H1 (cell line): ENCODE data around the gene GALNT17. TPM values are rescaled to one million over a fixed set of nuclear protein-coding genes. Genes with fewer than 3 reads are reported as not detected.

Experiments used
- CTCF ChIA-PET: fragments of 300-600 bp; sonication (Branson Sonifier 250); formaldehyde crosslinking; loops from one replicate; lab custom pipeline; 2021; ENCODE audit not compliant: partially characterized antibody; lab: Charles Lee
- POLR2A ChIA-PET: fragments of 300-600 bp; sonication (Branson Sonifier 250); formaldehyde crosslinking; loops from one replicate; lab custom pipeline; 2021; ENCODE audit warnings: inconsistent platforms; ENCODE audit not compliant: partially characterized antibody; lab: Charles Lee
- DNase-seq, 2 experiments: peaks; one replicate each; pipeline versions ENCODE4 v3.0.0 to v3.0.0-alpha.2; 2010 to 2022; ENCODE audit warnings: low spot score in 2 of 2, low read depth in 1 of 2, mixed read lengths in 1 of 2
- FAIRE-seq: peaks from 2 replicates; lab custom pipeline; 2011; peaks lifted over from hg19 to GRCh38; lab: Jason Lieb, UNC
- H2AFZ ChIP-seq: 2 replicates; pipeline ENCODE4 v1.8.1; 2012; ENCODE audit warnings: low read length, inconsistent platforms
- H2AK5ac ChIP-seq: 2 replicates; pipeline ENCODE4 v1.6.1; 2013; ENCODE audit warnings: low read depth, low read length
- H2BK120ac ChIP-seq: replicated peaks from 2 replicates; pipeline ENCODE3; 2013; ENCODE audit warnings: low read depth, low read length, inconsistent platforms
- H2BK12ac ChIP-seq: 2 replicates; pipeline ENCODE4 v1.6.1; 2013; ENCODE audit warnings: low read depth, low read length
- H2BK15ac ChIP-seq: 2 replicates; pipeline ENCODE4 v1.6.1; 2013; ENCODE audit warnings: low read length
- H2BK20ac ChIP-seq: 2 replicates; pipeline ENCODE4 v1.6.1; 2013; ENCODE audit warnings: low read length
- H2BK5ac ChIP-seq: 2 replicates; pipeline ENCODE4 v1.6.1; 2013; ENCODE audit warnings: low read depth, low read length
- H3K14ac ChIP-seq: 2 replicates; pipeline ENCODE4 v1.6.1; 2013; ENCODE audit warnings: inconsistent platforms; ENCODE audit not compliant: insufficient read length
- H3K18ac ChIP-seq: 2 replicates; pipeline ENCODE4 v1.6.1; 2013; ENCODE audit warnings: low read length; ENCODE audit errors: extremely low read depth
- H3K23ac ChIP-seq: 2 replicates; pipeline ENCODE4 v1.6.1; 2013; ENCODE audit warnings: inconsistent platforms; ENCODE audit not compliant: insufficient read length
- H3K23me2 ChIP-seq: 2 replicates; pipeline ENCODE4 v1.6.1; 2013; ENCODE audit warnings: low read depth, low read length
- H3K27ac ChIP-seq: 2 replicates; pipeline ENCODE4 v1.6.1; 2011; ENCODE audit warnings: low read depth, low read length, inconsistent platforms
- H3K27me3 ChIP-seq, 4 experiments: replicated peaks in 1 of 4; 1 replicate in 1 of 4; 2 replicates in 3 of 4; pipeline versions ENCODE4 v1.6.1 to v1.8.1; 2011 to 2013; ENCODE audit warnings: low read length in 3 of 4, mild to moderate bottlenecking in 3 of 4, inconsistent platforms in 2 of 4, mixed read lengths in 2 of 4, moderate library complexity in 1 of 4; ENCODE audit not compliant: control insufficient read depth in 3 of 4, insufficient read depth in 3 of 4; ENCODE audit errors: extremely low read depth in 1 of 4
- H3K36me3 ChIP-seq, 4 experiments: 2 replicates each; pipeline versions ENCODE4 v1.6.1 to v1.8.1; 2011 to 2013; ENCODE audit warnings: mild to moderate bottlenecking in 4 of 4, low read length in 3 of 4, moderate library complexity in 2 of 4, control low read depth in 1 of 4, inconsistent platforms in 1 of 4; ENCODE audit not compliant: insufficient read depth in 4 of 4, control insufficient read depth in 2 of 4
- H3K4ac ChIP-seq: replicated peaks from 2 replicates; pipeline ENCODE3; 2013; ENCODE audit warnings: low read length, low read depth, mixed read lengths, inconsistent platforms; ENCODE audit not compliant: insufficient read length
- H3K4me1 ChIP-seq, 4 experiments: replicated peaks in 1 of 4; 1 replicate in 1 of 4; 2 replicates in 3 of 4; pipeline versions ENCODE4 v1.6.1 to v1.8.1; 2011 to 2013; ENCODE audit warnings: low read length in 3 of 4, inconsistent platforms in 2 of 4, mixed read lengths in 1 of 4; ENCODE audit not compliant: insufficient read depth in 4 of 4, control insufficient read depth in 3 of 4
- H3K4me2 ChIP-seq, 2 experiments: 2 replicates each; pipeline versions ENCODE4 v1.6.1 to v1.8.1; 2011 to 2013; ENCODE audit warnings: low read depth in 2 of 2, low read length in 2 of 2, control low read depth in 1 of 2, inconsistent platforms in 1 of 2, mild to moderate bottlenecking in 1 of 2; ENCODE audit not compliant: insufficient read depth in 1 of 2
- H3K4me3 ChIP-seq, 4 experiments: fragments of 200-600, 300-600 bp in 1 of 4; sonication (generic), shearing (Covaris generic), sonication (Bioruptor Twin) in 1 of 4; 2 replicates each; pipeline versions ENCODE4 v1.5.1 to v1.8.1; 2011 to 2016; ENCODE audit warnings: low read length in 4 of 4, low read depth in 3 of 4, control low read depth in 2 of 4, inconsistent platforms in 2 of 4, mild to moderate bottlenecking in 2 of 4, mixed read lengths in 1 of 4, moderate library complexity in 1 of 4; ENCODE audit not compliant: insufficient read depth in 2 of 4; ENCODE audit errors: extremely low read depth in 1 of 4
- H3K56ac ChIP-seq: replicated peaks from 2 replicates; pipeline ENCODE3; 2013; ENCODE audit warnings: low read depth, mild to moderate bottlenecking, mixed read lengths, low read length, inconsistent platforms; ENCODE audit not compliant: insufficient read length
- H3K79me1 ChIP-seq: 2 replicates; pipeline ENCODE4 v1.6.1; 2013; ENCODE audit warnings: low read depth, low read length, control low read depth
- H3K79me2 ChIP-seq, 2 experiments: 2 replicates each; pipeline versions ENCODE4 v1.6.1 to v1.8.1; 2012 to 2013; ENCODE audit warnings: low read length in 2 of 2, mild to moderate bottlenecking in 2 of 2, inconsistent platforms in 1 of 2; ENCODE audit not compliant: insufficient read depth in 2 of 2, control insufficient read depth in 1 of 2
- H3K9ac ChIP-seq, 4 experiments: replicated peaks in 1 of 4; 1 replicate in 1 of 4; 2 replicates in 3 of 4; pipeline versions ENCODE4 v1.6.1 to v1.8.1; 2011 to 2013; ENCODE audit warnings: low read depth in 3 of 4, low read length in 3 of 4, control low read depth in 2 of 4, mild to moderate bottlenecking in 2 of 4, moderate library complexity in 2 of 4, inconsistent platforms in 1 of 4; ENCODE audit errors: extremely low read depth in 1 of 4
- H3K9me3 ChIP-seq, 2 experiments: 2 replicates each; pipeline versions ENCODE4 v1.6.1 to v1.8.1; 2012 to 2013; ENCODE audit warnings: mild to moderate bottlenecking in 2 of 2, moderate library complexity in 2 of 2, control low read depth in 1 of 2, inconsistent platforms in 1 of 2, low read depth in 1 of 2, low read length in 1 of 2, mixed read lengths in 1 of 2; ENCODE audit not compliant: insufficient read depth in 2 of 2
- H4K20me1 ChIP-seq, 2 experiments: replicated peaks in 1 of 2; 2 replicates each; pipeline versions ENCODE3 to v1.8.1; 2011 to 2013; ENCODE audit warnings: inconsistent platforms in 2 of 2, low read length in 2 of 2, mild to moderate bottlenecking in 1 of 2; ENCODE audit not compliant: insufficient read depth in 2 of 2, control insufficient read depth in 1 of 2
- H4K5ac ChIP-seq: 2 replicates; pipeline ENCODE4 v1.6.1; 2013; ENCODE audit warnings: low read length, low read depth, mixed read lengths, inconsistent platforms; ENCODE audit not compliant: insufficient read length
- H4K8ac ChIP-seq: 2 replicates; pipeline ENCODE4 v1.8.0; 2013; ENCODE audit warnings: mild to moderate bottlenecking, moderate library complexity, low read length, inconsistent platforms; ENCODE audit not compliant: insufficient read depth; ENCODE audit errors: extremely low read depth
- H4K91ac ChIP-seq: replicated peaks from 2 replicates; pipeline ENCODE3; 2013; ENCODE audit warnings: low read length, mixed read lengths, inconsistent platforms; ENCODE audit not compliant: insufficient read length
- CBX5 ChIP-seq: fragments of 300-800, 300-1000 bp; sonication (generic); IDR thresholded peaks from 2 replicates; pipeline ENCODE4 v1.7.1; 2016; ENCODE audit warnings: antibody characterized with exemption, low read length, low read depth
- CTBP2 ChIP-seq: IDR thresholded peaks from 2 replicates; pipeline ENCODE4 v1.7.0; 2011; ENCODE audit warnings: borderline replicate concordance, mild to moderate bottlenecking, moderate library complexity, mixed read lengths, low read length; ENCODE audit not compliant: insufficient read depth, insufficient read length
- FOSL1 ChIP-seq: IDR thresholded peaks from 2 replicates; pipeline ENCODE4 v1.6.1; 2011; ENCODE audit warnings: mild to moderate bottlenecking, low read depth, low read length, moderate library complexity; ENCODE audit not compliant: insufficient read depth
- HDAC2 ChIP-seq, 2 experiments: fragments of 300-600 bp in 1 of 2; sonication (generic) in 1 of 2; IDR thresholded peaks; 2 replicates each; pipeline ENCODE4 v1.6.1; 2011 to 2012; ENCODE audit warnings: low read depth in 2 of 2, low read length in 2 of 2, mild to moderate bottlenecking in 2 of 2, moderate library complexity in 2 of 2, borderline replicate concordance in 1 of 2, inconsistent platforms in 1 of 2
- JUND ChIP-seq: IDR thresholded peaks from 2 replicates; pipeline ENCODE4 v1.6.1; 2011; ENCODE audit warnings: mild to moderate bottlenecking, improper control_type of control experiment, low read length
- KDM5A ChIP-seq: fragments of 200-600 bp; IDR thresholded peaks from 2 replicates; pipeline ENCODE4 v1.7.1; 2012; ENCODE audit warnings: mild to moderate bottlenecking, low read length, inconsistent platforms, mixed read lengths
- POLR2A ChIP-seq, 2 experiments: IDR thresholded peaks; 1 replicate in 1 of 2; 2 replicates in 1 of 2; pipeline ENCODE4 v1.6.1; 2011; ENCODE audit warnings: low read depth in 2 of 2, low read length in 2 of 2, mild to moderate bottlenecking in 2 of 2; ENCODE audit errors: control extremely low read depth in 1 of 2
- RAD21 ChIP-seq, 2 experiments: IDR thresholded peaks in 1 of 2; conservative IDR thresholded peaks in 1 of 2; 2 replicates each; pipeline ENCODE4 v1.6.1; 2011; ENCODE audit warnings: low read depth in 2 of 2, low read length in 2 of 2, improper control_type of control experiment in 1 of 2, inconsistent platforms in 1 of 2, mild to moderate bottlenecking in 1 of 2, moderate library complexity in 1 of 2
- SIN3A ChIP-seq, 2 experiments: IDR thresholded peaks in 1 of 2; conservative IDR thresholded peaks in 1 of 2; 2 replicates each; pipeline ENCODE4 v1.6.1; 2011 to 2012; ENCODE audit warnings: low read length in 2 of 2, improper control_type of control experiment in 1 of 2, low read depth in 1 of 2, mild to moderate bottlenecking in 1 of 2
- TCF12 ChIP-seq: IDR thresholded peaks from 2 replicates; pipeline ENCODE4 v1.6.1; 2011; ENCODE audit warnings: low read depth, mild to moderate bottlenecking, low read length
- WGBS, 2 experiments: shearing (Covaris generic) in 1 of 2; methylation state at CpG; one replicate each; pipeline versions ENCODE4 v1.1.6 to v1.1.7; 2013 to 2015; ENCODE audit warnings: low lambda C conversion rate in 2 of 2, mixed read lengths in 2 of 2, inconsistent platforms in 1 of 2, low coverage in 1 of 2, missing lambda C conversion rate in 1 of 2; ENCODE audit not compliant: insufficient replicate concordance in 2 of 2, insufficient coverage in 1 of 2, insufficient read length in 1 of 2; ENCODE audit errors: extremely low coverage in 1 of 2, missing lambda C conversion rate in 1 of 2; 5-methylcytosine and 5-hydroxymethylcytosine counted together
- polyA plus RNA-seq, 7 experiments: library from polyadenylated mRNA; depleted of rRNA in 3 of 7; stranded (reverse) in 5 of 7; unstranded in 2 of 7; fragments of >200 nt in 5 of 7; fragments of 200-250 nt in 2 of 7; gene quantifications; 1 replicate in 5 of 7; 2 replicates in 1 of 7; 4 replicates in 1 of 7; pipeline versions ENCODE4 v1.2.1 to v1.2.3, GENCODE V29; 2011 to 2013; ENCODE audit warnings: missing spikeins in 2 of 7, mixed read lengths in 2 of 7
- total RNA-seq: library from RNA; stranded (reverse); fragmentation: NEBNext Ultra II Directional; extraction: Animal tissue kit (Norgen Biotek cat#: 25700); gene quantifications from 2 replicates; pipeline ENCODE4 v1.2.1, GENCODE V29; 2021

Gene GALNT17
- total and polyA plus RNA-seq, 2 of the 8 experiments (the other 6 are each of a cell fraction or from before 2014, with no cell fraction given) = 37.7 to 47.0 TPM

GRCh38 chr7:71506822-71507221 lies 374.9 kb downstream of the GALNT17 start:
- Histone ChIP-seq H2AFZ (no peak overlapping the region), H4K8ac (no peak overlapping the region; the same call in 1 of the 2 replicates), H4K91ac (no peak overlapping the region), H2BK120ac (no peak overlapping the region), H3K18ac (no peak overlapping the region), H2BK20ac (no peak overlapping the region), H3K9me3 (no peaks in the 10 kb centered on the region; a peak in 1 of 4 replicates), H3K56ac (no peak overlapping the region), H3K4me1 (peaks cover 2 to 10% (median 6%) of the 10 kb centered on the region in 4 experiments; a peak in 5 of 7 replicates), H2AK5ac (no peak overlapping the region), H2BK12ac (no peak overlapping the region), H3K14ac (no peak overlapping the region), H3K36me3 (peaks cover 0 to 6% (median 2%) of the 10 kb centered on the region in 4 experiments; a peak in 3 of 8 replicates), H3K23ac (no peak overlapping the region), H3K23me2 (no peaks in the 10 kb centered on the region), H3K4me2 (no peak overlapping the region), H2BK15ac (no peak overlapping the region), H3K79me1 (no peaks in the 10 kb centered on the region; the same call in 1 of the 2 replicates), H3K4ac (no peak overlapping the region), H3K27me3 (no peaks in the 10 kb centered on the region), H3K27ac (no peak overlapping the region), H2BK5ac (no peak overlapping the region), H4K5ac (no peak overlapping the region), H4K20me1 (peaks cover 0 to 2% of the 10 kb centered on the region in 2 experiments), H3K79me2 (no peaks in the 10 kb centered on the region), H3K9ac (no peak overlapping the region), H3K4me3 (no peak overlapping the region)
- WGBS, 2 experiments = 92% methylated on average over 6 of the region's 6 CpGs; no CpG with 5 or more reads in 1 of the 2 experiments
- TF ChIP-seq CTBP2 (no peak), RAD21 (IDR thresholded peaks at IDR 0.05 in 1 of 2, conservative IDR thresholded peaks at IDR 0.05 in 1 of 2; ENCODE audit: low read depth in 2 of 2, low read length in 2 of 2) (no peak), FOSL1 (no peak), JUND (no peak), POLR2A (IDR thresholded peaks at IDR 0.05; ENCODE audit: control extremely low read depth in 1 of 2, low read depth in 2 of 2, low read length in 2 of 2) (no peak), CBX5 (no peak), HDAC2 (IDR thresholded peaks at IDR 0.05; ENCODE audit: borderline replicate concordance in 1 of 2, low read depth in 2 of 2, low read length in 2 of 2) (no peak), TCF12 (no peak), SIN3A (conservative IDR thresholded peaks at IDR 0.05 in 1 of 2, IDR thresholded peaks at IDR 0.05 in 1 of 2; ENCODE audit: low read depth in 1 of 2, low read length in 2 of 2) (no peak), KDM5A (no peak)
- ChIA-PET POLR2A (no interaction called here), CTCF (interaction anchor here (0.6 to 8.5 kb wide), 2 partner anchors 56 to 227 kb away, joined by 4 to 61 read pairs; no protein-coding TSS in a partner anchor)
- DNase-seq = no peak
- no peak for FAIRE-seq
